Esophagus squamous epithelium (tissue), 5 donors: ENCODE data around the gene FHL1. TPM values are rescaled to one million over a fixed set of nuclear protein-coding genes. Genes with fewer than 3 reads are reported as not detected.

ENCODE experiments used
- DNase-seq: peaks from one replicate; lab custom pipeline; 2025; lab: John Stamatoyannopoulos, UW
- H3K27ac ChIP-seq, 4 donors: fragments of 200-600 bp; sonication (generic); one replicate each; pipeline ENCODE4 v1.5.1; 2016 to 2019; ENCODE audit warnings: mild to moderate bottlenecking in 1 of 4
- H3K27me3 ChIP-seq, 4 donors: fragments of 200-600 bp; sonication (generic); 1 replicate in 3 of 4; 2 replicates in 1 of 4; pipeline versions ENCODE4 v1.5.1 to v1.6.0; 2017 to 2021; ENCODE audit warnings: antibody characterized with exemption in 1 of 4
- H3K36me3 ChIP-seq, 3 donors: fragments of 200-600 bp; sonication (generic); one replicate each; pipeline ENCODE4 v1.5.1; 2016 to 2019
- H3K4me1 ChIP-seq, 3 donors: fragments of 200-600 bp; sonication (generic); one replicate each; pipeline ENCODE4 v1.5.1; 2017 to 2019
- H3K4me3 ChIP-seq, 4 donors: fragments of 200-600 bp; sonication (generic); 1 replicate in 3 of 4; 2 replicates in 1 of 4; pipeline ENCODE4 v1.5.1; 2016 to 2019; ENCODE audit warnings: mild to moderate bottlenecking in 2 of 4, moderate library complexity in 1 of 4
- H3K9me3 ChIP-seq, 3 donors: fragments of 200-600 bp; sonication (generic); one replicate each; pipeline ENCODE4 v1.5.1; 2016 to 2019
- POLR2A ChIP-seq, 4 donors: fragments of 450-650 bp; IDR thresholded peaks; one replicate each; pipeline ENCODE4 v1.6.1; 2017; ENCODE audit warnings: antibody characterized with exemption in 4 of 4, mild to moderate bottlenecking in 4 of 4, moderate library complexity in 3 of 4
- WGBS, 2 donors: methylation state at CpG; one replicate each; pipeline ENCODE4 v1.1.5; 2018; 5-methylcytosine and 5-hydroxymethylcytosine counted together
- intact Hi-C: fragments of 100-400 bp; cut with DNase I; formaldehyde crosslinking; loops from one replicate; pipeline ENCODE4 v1.15.0; 2022
- total RNA-seq, 4 donors: library from RNA; depleted of rRNA; stranded (reverse); fragments of >200 nt; gene quantifications; one replicate each; pipeline ENCODE4 v1.1.0, GENCODE V29; 2016
- TF ChIP-seq, protein P1 (sequence below), 6 experiments: fragments of 450-650 bp in 4 of 6; fragments of 200-600 bp in 2 of 6; sonication (generic) in 2 of 6; IDR thresholded peaks; one replicate each; pipeline ENCODE4 v1.5.1; 2016 to 2019; ENCODE audit warnings: antibody characterized with exemption in 6 of 6, mild to moderate bottlenecking in 4 of 6, moderate library complexity in 4 of 6
- donor health status: DM: yes; HTN: yes; CAD: no.

FHL1 gene
- total RNA-seq, 4 donors from 2014 or later = 17.1 to 509 (median 70.4) TPM

DNA sequence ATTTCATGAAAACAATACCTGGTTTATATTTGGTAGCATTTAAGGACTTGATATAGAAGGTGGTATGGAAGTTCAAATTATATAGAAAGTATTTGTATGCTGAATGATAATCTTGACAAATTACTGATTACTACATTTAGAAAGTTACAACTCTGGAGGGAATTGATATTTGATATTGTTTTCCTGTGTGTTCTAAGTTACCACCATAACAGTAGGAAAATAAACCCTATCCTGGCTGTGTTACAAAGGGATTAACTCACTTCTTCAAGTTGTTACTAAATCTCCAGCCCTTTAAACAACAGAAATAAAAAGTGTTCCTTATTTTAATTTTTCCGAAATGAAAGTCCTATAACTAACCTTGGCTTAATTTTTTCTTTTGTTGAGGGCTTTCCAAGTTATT lies 36.6 kb downstream of the FHL1 start:
- no peak overlapping the region for H3K4me3 ChIP-seq
- H3K4me1 ChIP-seq = peaks cover 0 to 31% (median 13%) of the 10 kb centered on the region in 3 donors
- no peak for DNase-seq
- H3K27ac ChIP-seq = peak overlapping the region in 3 of 4 donors; percentile 42 to 72 (median 66)
- TF ChIP-seq, protein P1, sequence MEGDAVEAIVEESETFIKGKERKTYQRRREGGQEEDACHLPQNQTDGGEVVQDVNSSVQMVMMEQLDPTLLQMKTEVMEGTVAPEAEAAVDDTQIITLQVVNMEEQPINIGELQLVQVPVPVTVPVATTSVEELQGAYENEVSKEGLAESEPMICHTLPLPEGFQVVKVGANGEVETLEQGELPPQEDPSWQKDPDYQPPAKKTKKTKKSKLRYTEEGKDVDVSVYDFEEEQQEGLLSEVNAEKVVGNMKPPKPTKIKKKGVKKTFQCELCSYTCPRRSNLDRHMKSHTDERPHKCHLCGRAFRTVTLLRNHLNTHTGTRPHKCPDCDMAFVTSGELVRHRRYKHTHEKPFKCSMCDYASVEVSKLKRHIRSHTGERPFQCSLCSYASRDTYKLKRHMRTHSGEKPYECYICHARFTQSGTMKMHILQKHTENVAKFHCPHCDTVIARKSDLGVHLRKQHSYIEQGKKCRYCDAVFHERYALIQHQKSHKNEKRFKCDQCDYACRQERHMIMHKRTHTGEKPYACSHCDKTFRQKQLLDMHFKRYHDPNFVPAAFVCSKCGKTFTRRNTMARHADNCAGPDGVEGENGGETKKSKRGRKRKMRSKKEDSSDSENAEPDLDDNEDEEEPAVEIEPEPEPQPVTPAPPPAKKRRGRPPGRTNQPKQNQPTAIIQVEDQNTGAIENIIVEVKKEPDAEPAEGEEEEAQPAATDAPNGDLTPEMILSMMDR (IDR thresholded peaks at IDR 0.05) = no peak
- no peak for TF ChIP-seq POLR2A (IDR thresholded peaks at IDR 0.05)
- 38% methylated on average over 1 of the region's 1 CpG for WGBS, 2 donors
- no peaks in the 10 kb centered on the region for H3K36me3 ChIP-seq
- no peaks in the 10 kb centered on the region for H3K27me3 ChIP-seq
- no peaks in the 10 kb centered on the region for H3K9me3 ChIP-seq
- intact Hi-C loops = no loop called here

DNA sequence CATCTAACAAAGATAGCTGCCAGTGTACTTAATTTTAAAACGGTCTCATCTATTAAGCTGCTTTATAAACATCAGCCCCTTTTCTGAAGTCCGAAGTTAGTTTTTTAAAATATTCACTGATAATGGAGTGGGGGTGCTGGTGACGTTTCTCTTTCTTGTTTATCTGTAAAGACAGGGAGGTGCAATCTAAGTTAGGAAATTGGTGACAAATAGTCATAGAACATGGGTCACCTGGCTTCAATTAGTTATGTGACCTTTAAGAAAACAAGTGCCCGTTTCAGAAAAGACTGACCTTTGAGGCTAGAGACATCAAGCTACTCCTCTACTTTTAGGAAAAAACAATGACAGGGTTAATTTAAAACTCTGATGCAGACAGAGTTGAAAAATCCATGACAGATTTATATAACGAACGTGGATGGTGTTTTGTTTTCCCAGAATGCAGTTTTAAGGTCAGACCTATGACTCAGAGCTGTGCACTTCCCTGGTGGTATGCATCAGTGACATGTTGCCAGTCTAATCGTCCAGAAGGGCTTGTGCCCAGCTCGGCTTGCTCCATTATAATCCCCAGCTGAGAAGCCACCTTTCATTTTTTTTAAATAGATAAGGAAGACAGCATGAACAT lies 38.2 kb downstream of the FHL1 start:
- Histone ChIP-seq H3K36me3 (no peaks in the 10 kb centered on the region), H3K27ac (peak overlapping the region in 3 of 4 donors; percentile 43 to 72 (median 63)), H3K4me1 (peaks cover 0 to 31% (median 13%) of the 10 kb centered on the region in 3 donors), H3K9me3 (no peaks in the 10 kb centered on the region), H3K4me3 (no peak overlapping the region), H3K27me3 (no peaks in the 10 kb centered on the region)
- 23 to 25% methylated on average over 6 to 8 of the region's 8 CpGs for WGBS, 2 donors
- DNase-seq = no peak
- TF ChIP-seq, protein P1 (IDR thresholded peaks at IDR 0.05) = no peak
- TF ChIP-seq POLR2A (IDR thresholded peaks at IDR 0.05) = no peak
- intact Hi-C loops = no loop called here

DNA sequence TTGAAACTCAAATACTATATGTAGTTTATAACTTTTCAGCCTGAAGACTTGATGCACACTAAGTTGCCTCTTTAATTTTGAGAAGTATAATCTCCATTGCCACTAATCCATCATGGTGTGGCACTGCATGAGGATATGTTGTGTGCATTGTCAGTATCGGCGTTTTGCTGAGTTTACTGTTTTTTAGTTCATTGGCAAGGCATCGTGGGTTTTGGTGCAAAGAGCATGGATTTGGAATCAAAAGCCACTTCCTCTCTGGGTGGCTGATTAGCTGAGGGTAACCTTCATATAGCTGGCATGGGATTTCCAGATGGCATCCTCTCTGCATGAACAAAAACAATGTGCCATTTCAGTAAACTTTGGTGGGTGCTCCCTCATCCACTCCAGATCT lies 38.7 kb downstream of the FHL1 start:
- Histone ChIP-seq H3K9me3 (no peaks in the 10 kb centered on the region), H3K4me1 (peaks cover 0 to 36% (median 16%) of the 10 kb centered on the region in 3 donors), H3K27me3 (no peaks in the 10 kb centered on the region), H3K36me3 (no peaks in the 10 kb centered on the region), H3K4me3 (no peak overlapping the region), H3K27ac (peak overlapping the region in 3 of 4 donors; percentile 43 to 72 (median 63))
- no peak for DNase-seq
- 25 to 34% methylated on average over 1 to 3 of the region's 3 CpGs for WGBS, 2 donors
- TF ChIP-seq, protein P1 (IDR thresholded peaks at IDR 0.05) = no peak
- TF ChIP-seq POLR2A (IDR thresholded peaks at IDR 0.05) = no peak
- intact Hi-C loops = no loop called here

DNA sequence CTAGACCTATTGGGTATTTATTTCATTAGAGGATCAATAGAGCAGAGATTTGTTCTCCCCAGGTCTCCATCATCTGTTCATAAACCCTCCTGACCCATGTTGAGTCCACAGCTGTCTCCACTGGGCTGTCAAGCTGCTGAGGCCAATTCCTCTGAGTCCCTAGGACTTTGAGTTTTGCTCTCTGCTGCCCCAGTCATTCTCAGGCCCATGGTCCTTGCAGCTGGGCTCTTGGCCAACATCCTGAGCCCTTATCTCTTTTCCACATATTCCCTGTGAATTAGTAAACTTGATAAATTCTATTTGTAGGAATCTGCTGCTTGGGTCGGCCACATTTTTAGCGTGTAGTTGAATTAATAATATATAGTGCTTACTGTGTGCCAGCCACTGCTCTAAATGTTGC lies 41.9 kb downstream of the FHL1 start:
- Histone ChIP-seq H3K27me3 (no peaks in the 10 kb centered on the region), H3K4me3 (no peak overlapping the region), H3K36me3 (no peaks in the 10 kb centered on the region), H3K4me1 (peaks cover 0 to 48% (median 23%) of the 10 kb centered on the region in 3 donors), H3K27ac (peak overlapping the region in 3 of 4 donors; percentile 40 to 77 (median 70)), H3K9me3 (no peaks in the 10 kb centered on the region)
- 62 to 68% methylated on average over 2 of the region's 2 CpGs for WGBS, 2 donors
- intact Hi-C loops = no loop called here
- no peak for DNase-seq
- TF ChIP-seq, protein P1 (IDR thresholded peaks at IDR 0.05) = no peak
- TF ChIP-seq POLR2A (IDR thresholded peaks at IDR 0.05) = no peak

DNA sequence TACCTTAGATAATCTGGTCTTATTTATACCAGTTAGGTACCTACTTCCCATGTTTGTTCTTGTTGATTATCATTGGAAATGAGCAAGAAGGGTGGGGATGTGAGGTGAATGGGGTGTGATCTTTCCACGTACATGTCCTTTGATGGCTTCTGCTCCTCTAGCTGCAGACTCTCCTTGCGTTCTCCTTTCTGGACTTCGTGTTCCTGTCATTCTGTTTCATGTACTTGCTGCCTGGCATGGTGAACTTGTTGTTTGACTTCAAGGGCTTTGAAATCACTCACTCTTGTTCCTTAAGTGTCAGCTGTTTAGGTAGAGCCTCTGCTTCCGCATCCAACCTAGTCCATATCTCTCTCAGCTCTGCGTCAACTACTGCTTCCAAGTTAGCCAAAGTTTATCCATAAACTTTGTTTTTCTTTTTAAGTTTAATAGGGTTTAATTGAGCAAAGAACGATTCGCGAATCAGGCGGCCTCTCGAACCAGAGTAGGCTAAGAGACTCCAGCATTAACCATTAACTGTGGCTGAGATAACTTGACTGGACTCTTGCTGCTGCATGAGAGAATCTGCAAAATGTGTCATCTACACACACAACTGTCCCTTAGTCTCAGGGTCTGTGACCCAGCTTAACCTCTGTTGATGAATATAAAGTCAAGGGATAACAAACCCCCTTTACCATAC lies 42.8 kb downstream of the FHL1 start:
- Histone ChIP-seq H3K27ac (peak overlapping the region in 3 of 4 donors; percentile 70 to 77 (median 71)), H3K4me1 (peaks cover 0 to 45% (median 21%) of the 10 kb centered on the region in 3 donors)
- intact Hi-C loops = no loop called here

More for the DNA sequence above, 42.8 kb downstream of the FHL1 start:
- no peaks in the 10 kb centered on the region for H3K27me3 ChIP-seq
- 79 to 82% methylated on average over 10 of the region's 10 CpGs for WGBS, 2 donors
- no peak for DNase-seq
- H3K9me3 ChIP-seq = no peaks in the 10 kb centered on the region
- TF ChIP-seq POLR2A (IDR thresholded peaks at IDR 0.05) = no peak
- TF ChIP-seq, protein P1 (IDR thresholded peaks at IDR 0.05) = no peak
- no peaks in the 10 kb centered on the region for H3K36me3 ChIP-seq
- no peak overlapping the region for H3K4me3 ChIP-seq
